Common myeloid progenitor, CD34-positive (primary cell): Measurements from ENCODE around the gene APOH.
"Not testable (repeated sequence)": the region's sequence is repeated elsewhere in the genome, so short reads cannot be mapped to it uniquely, and the experiment has no call there.

Source experiments
- CTCF ChIA-PET: fragments of 350-600 bp; sonication (Branson Sonifier 250); formaldehyde crosslinking; loops from one replicate; lab custom pipeline; 2021; ENCODE audit warnings: antibody characterized with exemption; lab: Charles Lee
- POLR2A ChIA-PET: fragments of 350-600 bp; sonication (Branson Sonifier 250); formaldehyde crosslinking; loops from one replicate; lab custom pipeline; 2021; ENCODE audit warnings: antibody characterized with exemption; lab: Charles Lee
- DNase-seq, 3 donors: peaks; one replicate each; pipeline versions ENCODE4 v3.0.0 to v3.0.0-alpha.2; 2013
- H3K27ac ChIP-seq, 2 experiments: 1 replicate in 1 of 2; 2 replicates in 1 of 2; pipeline ENCODE4 v1.7.0; 2013; ENCODE audit warnings: inconsistent platforms in 2 of 2, low read length in 2 of 2, mild to moderate bottlenecking in 2 of 2, low read depth in 1 of 2, moderate library complexity in 1 of 2; ENCODE audit not compliant: severe bottlenecking in 2 of 2, insufficient read depth in 1 of 2, poor library complexity in 1 of 2
- H3K27me3 ChIP-seq, 5 experiments: replicated peaks in 2 of 5; 1 replicate in 3 of 5; 2 replicates in 2 of 5; pipeline versions ENCODE4 v1.6.1 to v1.7.0; 2013; ENCODE audit warnings: low read length in 4 of 5, mild to moderate bottlenecking in 2 of 5, moderate library complexity in 2 of 5, inconsistent platforms in 1 of 5; ENCODE audit not compliant: insufficient read depth in 5 of 5, control insufficient read depth in 4 of 5
- H3K36me3 ChIP-seq, 4 experiments: 1 replicate in 2 of 4; 2 replicates in 2 of 4; pipeline versions ENCODE4 v1.6.1 to v1.7.0; 2013; ENCODE audit warnings: low read length in 3 of 4, control low read depth in 1 of 4, mild to moderate bottlenecking in 1 of 4; ENCODE audit not compliant: control insufficient read depth in 4 of 4, insufficient read depth in 4 of 4
- H3K4me1 ChIP-seq, 4 experiments: 1 replicate in 3 of 4; 2 replicates in 1 of 4; pipeline versions ENCODE4 v1.6.1 to v1.7.1; 2013; ENCODE audit warnings: low read length in 3 of 4, mild to moderate bottlenecking in 3 of 4, control low read depth in 1 of 4, inconsistent platforms in 1 of 4, moderate library complexity in 1 of 4; ENCODE audit not compliant: control insufficient read depth in 4 of 4, insufficient read depth in 4 of 4; ENCODE audit errors: control extremely low read depth in 1 of 4
- H3K4me3 ChIP-seq, 7 experiments: 1 replicate in 4 of 7; 2 replicates in 3 of 7; pipeline versions ENCODE4 v1.5.1 to v1.7.0; 2013; ENCODE audit warnings: mild to moderate bottlenecking in 7 of 7, low read length in 6 of 7, moderate library complexity in 6 of 7, inconsistent platforms in 2 of 7, low read depth in 2 of 7, control low read depth in 1 of 7; ENCODE audit not compliant: insufficient read depth in 4 of 7, control insufficient read depth in 1 of 7; ENCODE audit errors: extremely low read depth in 1 of 7
- H3K9me3 ChIP-seq, 5 experiments: 1 replicate in 4 of 5; 2 replicates in 1 of 5; pipeline versions ENCODE4 v1.6.1 to v1.7.1; 2013; ENCODE audit warnings: low read length in 4 of 5, mild to moderate bottlenecking in 2 of 5, inconsistent platforms in 1 of 5, low read depth in 1 of 5, moderate library complexity in 1 of 5; ENCODE audit not compliant: control insufficient read depth in 4 of 5, insufficient read depth in 2 of 5; ENCODE audit errors: control extremely low read depth in 1 of 5
- WGBS: methylation state at CpG from one replicate; pipeline ENCODE4 v1.1.5; 2013; ENCODE audit not compliant: insufficient coverage; 5-methylcytosine and 5-hydroxymethylcytosine counted together

Gene APOH

DNA sequence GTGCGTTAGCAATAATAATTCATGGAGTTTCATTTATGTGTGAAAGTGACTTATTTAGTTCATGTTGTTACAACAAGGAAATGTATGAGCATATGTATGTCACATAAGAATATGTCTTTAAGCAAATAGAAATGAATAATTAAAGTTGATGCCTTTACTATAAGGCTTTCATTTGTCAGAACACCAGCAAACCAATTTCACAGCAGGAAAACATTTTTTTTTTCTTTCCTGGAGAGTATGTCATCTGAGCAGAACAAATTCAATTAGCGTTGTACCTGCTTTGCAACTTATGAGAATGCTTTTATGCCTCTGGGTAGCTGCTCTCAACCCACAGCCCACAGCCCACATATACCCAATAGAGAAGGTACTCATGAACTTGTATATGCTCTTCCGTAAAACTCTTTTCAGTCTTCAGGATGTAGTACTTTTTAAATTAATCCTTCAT, 26.3 kb upstream of the APOH start:
- no peaks in the 10 kb centered on the region for H3K9me3 ChIP-seq
- no peaks in the 10 kb centered on the region for H3K36me3 ChIP-seq
- H3K27me3 ChIP-seq = peaks cover 0 to 6% (median 2%) of the 10 kb centered on the region in 5 experiments
- no peaks in the 10 kb centered on the region for H3K4me1 ChIP-seq
- H3K27ac ChIP-seq = no peak overlapping the region
- H3K4me3 ChIP-seq = no peak overlapping the region
- ChIA-PET POLR2A (interaction anchor here (0.6 kb wide), 1 partner anchor 684 kb away, joined by 3 read pairs; no protein-coding TSS in a partner anchor), CTCF (interaction anchor here (0.8 to 2.1 kb wide), 6 partner anchors 12 to 992 kb away, joined by 3 to 21 read pairs (median 3); no protein-coding TSS in a partner anchor)
- 20% methylated on average over 1 of the region's 3 CpGs for WGBS
- DNase-seq = no peak

DNA sequence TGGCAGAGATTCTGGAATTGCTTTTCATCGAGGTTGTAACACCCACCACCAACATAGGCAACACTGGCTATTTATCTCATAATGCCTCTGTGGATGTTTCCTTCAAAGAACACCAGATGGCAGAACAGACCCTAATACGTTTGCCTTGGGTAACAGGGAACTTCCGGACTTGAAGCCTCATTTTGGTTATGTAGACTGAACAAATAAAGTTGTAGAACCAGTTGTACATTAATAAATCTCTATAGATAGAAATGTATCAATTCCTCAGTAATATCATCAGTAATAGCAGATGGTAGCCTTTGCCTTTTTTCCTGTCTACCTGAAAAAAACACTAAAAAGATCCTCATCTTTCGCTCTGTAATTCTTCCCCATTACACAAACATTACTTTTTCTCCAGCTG, 25.9 kb upstream of the APOH start:
- ChIA-PET POLR2A (interaction anchor here (0.6 kb wide), 1 partner anchor 683 kb away, joined by 3 read pairs; no protein-coding TSS in a partner anchor), CTCF (interaction anchor here (0.7 to 2.1 kb wide), 6 partner anchors 11 to 992 kb away, joined by 3 to 21 read pairs (median 3); no protein-coding TSS in a partner anchor)
- DNase-seq = peak; percentile 68 to 87 (median 86)

DNA sequence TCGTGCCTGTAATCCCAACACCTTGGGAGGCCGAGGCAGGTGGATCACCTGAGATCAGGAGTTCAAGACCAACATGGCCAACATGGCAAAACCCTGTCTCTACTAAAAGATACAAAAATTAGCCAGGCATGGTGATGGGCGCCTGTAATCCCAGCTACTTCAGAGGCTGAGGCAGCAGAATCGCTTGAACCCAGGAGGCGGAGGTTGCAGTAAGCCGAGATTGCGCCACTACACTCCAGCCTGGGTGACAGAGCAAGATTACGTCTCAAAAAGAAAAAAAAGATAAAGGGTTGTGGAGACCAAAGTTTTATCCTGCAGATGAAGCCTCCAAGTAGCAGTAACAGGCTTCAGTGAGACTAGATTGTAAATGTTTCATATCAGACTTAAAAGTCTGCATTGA, 24.2 kb upstream of the APOH start:
- POLR2A ChIA-PET = not testable (repeated sequence)

More for the DNA sequence above, 25.9 kb upstream of the APOH start:
- Histone ChIP-seq H3K27me3 (peaks cover 0 to 6% (median 3%) of the 10 kb centered on the region in 5 experiments), H3K36me3 (no peaks in the 10 kb centered on the region), H3K27ac (no peak overlapping the region), H3K4me3 (no peak overlapping the region), H3K9me3 (no peaks in the 10 kb centered on the region), H3K4me1 (no peaks in the 10 kb centered on the region)
- 0% methylated on average over 1 of the region's 4 CpGs for WGBS

DNA sequence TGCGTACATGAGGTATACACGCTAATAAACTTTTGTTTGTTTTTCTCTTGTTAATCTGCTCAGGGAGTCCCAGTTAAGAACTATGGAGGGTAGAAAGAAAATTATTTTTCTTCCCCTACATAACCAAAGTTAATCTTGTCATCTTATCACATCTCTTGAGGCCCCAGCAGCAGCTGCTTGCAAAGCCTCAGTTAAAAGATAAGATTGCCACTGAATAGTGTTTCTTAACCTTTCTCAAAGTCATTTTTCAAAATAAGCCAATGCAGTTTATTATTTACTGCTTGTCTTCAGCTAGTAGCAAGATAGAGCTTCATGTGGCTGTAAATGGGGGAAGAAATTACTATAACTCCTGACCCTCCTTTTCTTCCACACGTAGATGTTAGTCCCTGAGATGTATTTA, 21.5 kb upstream of the APOH start:
- WGBS = no CpG with 5 or more reads among the region's 3 CpGs
- no peaks in the 10 kb centered on the region for H3K9me3 ChIP-seq
- ChIA-PET CTCF (interaction anchor here (3.3 kb wide), 1 partner anchor 316 kb away, joined by 7 read pairs; no protein-coding TSS in a partner anchor), POLR2A (no interaction called here)
- peaks cover 6 to 8% (median 7%) of the 10 kb centered on the region in 4 experiments for H3K4me1 ChIP-seq
- H3K27ac ChIP-seq = no peak overlapping the region
- no peak overlapping the region for H3K4me3 ChIP-seq
- no peak for DNase-seq
- H3K36me3 ChIP-seq = no peaks in the 10 kb centered on the region
- H3K27me3 ChIP-seq = peaks cover 0 to 14% (median 9%) of the 10 kb centered on the region in 5 experiments

More for the DNA sequence above, 24.2 kb upstream of the APOH start:
- H3K36me3 ChIP-seq, H3K4me3 ChIP-seq, H3K27ac ChIP-seq, H3K4me1 ChIP-seq, H3K9me3 ChIP-seq, DNase-seq, CTCF ChIA-PET: not testable (repeated sequence)
- H3K27me3 ChIP-seq = peaks cover 0 to 11% (median 7%) of the 10 kb centered on the region in 5 experiments
- WGBS = 89% methylated on average over 7 of the region's 8 CpGs

DNA sequence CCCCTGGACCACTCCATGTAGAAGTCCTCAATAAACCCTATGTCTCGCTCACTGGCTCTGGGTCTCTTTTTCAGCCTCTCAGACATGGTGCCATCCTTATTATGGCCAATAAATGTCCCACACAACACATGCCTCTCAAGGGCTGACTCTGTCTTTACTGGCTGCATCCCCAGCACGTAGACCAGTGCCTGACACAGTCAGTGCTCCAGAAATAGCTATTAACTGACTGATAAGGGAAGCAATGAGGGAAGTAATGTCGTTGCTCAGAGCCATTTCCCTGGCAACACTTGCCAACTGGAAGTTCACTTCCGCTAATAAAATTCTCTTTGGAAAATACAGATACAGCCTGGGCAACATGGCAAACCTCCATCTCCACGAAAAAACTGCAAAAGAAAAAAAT, 19.1 kb upstream of the APOH start:
- peaks cover 6 to 8% (median 7%) of the 10 kb centered on the region in 4 experiments for H3K4me1 ChIP-seq
- H3K9me3 ChIP-seq = no peaks in the 10 kb centered on the region
- WGBS = 81% methylated on average over 4 of the region's 5 CpGs
- ChIA-PET CTCF (interaction anchor here (1.4 to 3.3 kb wide), 2 partner anchors 318 to 377 kb away, joined by 3 to 7 read pairs; no protein-coding TSS in a partner anchor), POLR2A (no interaction called here)
- peaks cover 0 to 23% (median 15%) of the 10 kb centered on the region in 5 experiments for H3K27me3 ChIP-seq
- DNase-seq = no peak
- no peak overlapping the region for H3K4me3 ChIP-seq
- no peak overlapping the region for H3K27ac ChIP-seq
- H3K36me3 ChIP-seq = no peaks in the 10 kb centered on the region

DNA sequence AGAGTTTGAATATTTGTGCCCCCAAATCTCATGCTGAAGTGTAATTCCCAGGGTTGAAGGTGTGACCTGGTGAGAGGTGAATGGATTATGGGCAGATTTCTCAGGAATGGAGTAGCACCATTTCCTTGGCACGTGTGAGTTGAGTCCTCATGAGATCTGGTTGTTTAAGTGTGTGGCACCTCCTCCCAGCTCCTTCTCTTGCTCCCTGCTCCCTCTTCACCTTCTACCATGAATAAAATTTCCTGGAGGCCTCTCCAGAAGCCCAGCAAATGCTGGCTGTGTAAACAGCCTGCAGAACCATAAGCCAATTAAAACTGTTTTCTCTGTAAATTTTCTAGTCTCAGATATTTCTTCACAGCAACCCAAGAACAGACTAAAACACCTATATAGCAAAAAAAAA, 12.6 kb upstream of the APOH start:
- Histone ChIP-seq H3K27me3 (peaks cover 0 to 26% (median 14%) of the 10 kb centered on the region in 5 experiments), H3K4me1 (peaks cover 4 to 6% (median 5%) of the 10 kb centered on the region in 4 experiments), H3K36me3 (no peaks in the 10 kb centered on the region), H3K9me3 (no peaks in the 10 kb centered on the region), H3K27ac (no peak overlapping the region), H3K4me3 (no peak overlapping the region)
- no peak for DNase-seq
- POLR2A ChIA-PET = no interaction called here
- WGBS = no CpG with 5 or more reads among the region's 1 CpG
- CTCF ChIA-PET = no interaction called here

DNA sequence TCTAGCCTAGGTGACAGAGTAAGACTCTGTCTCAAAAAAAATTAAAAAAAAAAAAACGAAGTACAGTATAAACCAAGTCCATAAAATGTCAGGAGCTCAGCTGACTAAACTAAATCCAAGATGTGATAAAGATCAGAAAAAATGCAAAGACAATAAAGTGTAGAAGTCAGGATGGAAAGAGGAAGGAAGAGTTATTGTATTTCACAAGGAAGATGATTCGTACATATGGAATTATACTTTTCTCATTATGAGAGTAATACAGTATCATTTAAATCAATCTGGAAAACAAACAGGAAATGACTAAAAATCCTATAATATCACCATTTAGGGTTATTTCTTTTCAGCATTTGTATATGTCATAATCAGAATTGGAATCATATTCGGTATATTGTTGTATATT, 11.4 kb upstream of the APOH start:
- Histone ChIP-seq H3K36me3 (no peaks in the 10 kb centered on the region), H3K9me3 (no peaks in the 10 kb centered on the region), H3K27ac (no peak overlapping the region), H3K27me3 (peaks cover 0 to 28% (median 14%) of the 10 kb centered on the region in 5 experiments), H3K4me3 (no peak overlapping the region), H3K4me1 (no peaks in the 10 kb centered on the region)
- no peak for DNase-seq
- CTCF ChIA-PET = no interaction called here
- no CpG with 5 or more reads among the region's 3 CpGs for WGBS
- POLR2A ChIA-PET = no interaction called here
